ENCODE results near the gene CNN3.
"Not testable (repeated sequence)": the region's sequence is repeated elsewhere in the genome, so short reads cannot be mapped to it uniquely, and the experiment has no call there.

The CNN3 gene

GRCh38 chr1:94947437-94947836, 20.5 kb upstream of the CNN3 start:
- no peaks in the 10 kb centered on the region for H3K9me3 ChIP-seq (ENCODE audit: insufficient read depth, low read depth, low read length)
- H3K27me3 ChIP-seq (ENCODE audit: insufficient read depth, low read length), result no peaks in the 10 kb centered on the region
- 87% methylated on average over 1 of the region's 1 CpG for WGBS
- H3K36me3 ChIP-seq (ENCODE audit: insufficient read depth, low read length), result no peaks in the 10 kb centered on the region
- H3K4me3 ChIP-seq (ENCODE audit: low read length), result no peak overlapping the region
- H3K27ac ChIP-seq (ENCODE audit: low read depth, low read length), result no peak overlapping the region
- H3K9ac ChIP-seq (ENCODE audit: low read depth, low read length), result no peak overlapping the region
- H3K4me1 ChIP-seq (ENCODE audit: insufficient read depth, low read length), result no peaks in the 10 kb centered on the region

- Histone ChIP-seq H3K9ac (ENCODE audit: low read depth, low read length) (no peak overlapping the region), H3K27ac (ENCODE audit: low read depth, low read length) (no peak overlapping the region), H3K36me3 (ENCODE audit: insufficient read depth, low read length) (no peaks in the 10 kb centered on the region), H3K9me3 (ENCODE audit: insufficient read depth, low read depth, low read length) (no peaks in the 10 kb centered on the region), H3K27me3 (ENCODE audit: insufficient read depth, low read length) (no peaks in the 10 kb centered on the region), H3K4me3 (ENCODE audit: low read length) (no peak overlapping the region), H3K4me1 (ENCODE audit: insufficient read depth, low read length) (no peaks in the 10 kb centered on the region)
- WGBS, result 91% methylated on average over 3 of the region's 3 CpGs
Observed at GRCh38 chr1:94946886-94947285, 20.0 kb upstream of the CNN3 start.

GRCh38 chr1:94942171-94943128, 15.5 kb upstream of the CNN3 start:
- H3K9ac ChIP-seq (ENCODE audit: low read depth, low read length), result no peak overlapping the region
- WGBS, result 82% methylated on average over 8 of the region's 8 CpGs
- H3K4me1 ChIP-seq (ENCODE audit: insufficient read depth, low read length), result peaks cover 4% of the 10 kb centered on the region
- no peak overlapping the region for H3K4me3 ChIP-seq (ENCODE audit: low read length)
- H3K27ac ChIP-seq (ENCODE audit: low read depth, low read length), result no peak overlapping the region
- no peaks in the 10 kb centered on the region for H3K9me3 ChIP-seq (ENCODE audit: insufficient read depth, low read depth, low read length)
- no peaks in the 10 kb centered on the region for H3K27me3 ChIP-seq (ENCODE audit: insufficient read depth, low read length)
- no peaks in the 10 kb centered on the region for H3K36me3 ChIP-seq (ENCODE audit: insufficient read depth, low read length)

- not testable (repeated sequence) for H3K27ac ChIP-seq (ENCODE audit: low read depth, low read length); H3K9me3 ChIP-seq (ENCODE audit: insufficient read depth, low read depth, low read length); H3K36me3 ChIP-seq (ENCODE audit: insufficient read depth, low read length); H3K4me3 ChIP-seq (ENCODE audit: low read length); H3K27me3 ChIP-seq (ENCODE audit: insufficient read depth, low read length); H3K4me1 ChIP-seq (ENCODE audit: insufficient read depth, low read length); H3K9ac ChIP-seq (ENCODE audit: low read depth, low read length)
- WGBS, result 100% methylated on average over 1 of the region's 1 CpG
Observed at GRCh38 chr1:94941480-94941879, 14.6 kb upstream of the CNN3 start.

- no peaks in the 10 kb centered on the region for H3K36me3 ChIP-seq (ENCODE audit: insufficient read depth, low read length)
- no peak overlapping the region for H3K27ac ChIP-seq (ENCODE audit: low read depth, low read length)
- H3K4me1 ChIP-seq (ENCODE audit: insufficient read depth, low read length), result peaks cover 15% of the 10 kb centered on the region
- H3K9ac ChIP-seq (ENCODE audit: low read depth, low read length), result no peak overlapping the region
- H3K27me3 ChIP-seq (ENCODE audit: insufficient read depth, low read length), result no peaks in the 10 kb centered on the region
- H3K4me3 ChIP-seq (ENCODE audit: low read length), result no peak overlapping the region
- H3K9me3 ChIP-seq (ENCODE audit: insufficient read depth, low read depth, low read length), result no peaks in the 10 kb centered on the region
- 95% methylated on average over 3 of the region's 3 CpGs for WGBS
Observed at GRCh38 chr1:94940738-94941137, 13.8 kb upstream of the CNN3 start.

GRCh38 chr1:94937820-94938219, 10.9 kb upstream of the CNN3 start:
- no peaks in the 10 kb centered on the region for H3K36me3 ChIP-seq (ENCODE audit: insufficient read depth, low read length)
- H3K4me1 ChIP-seq (ENCODE audit: insufficient read depth, low read length), result peaks cover 17% of the 10 kb centered on the region
- WGBS, result 90% methylated on average over 1 of the region's 1 CpG
- no peak overlapping the region for H3K9ac ChIP-seq (ENCODE audit: low read depth, low read length)
- H3K27ac ChIP-seq (ENCODE audit: low read depth, low read length), result no peak overlapping the region
- no peaks in the 10 kb centered on the region for H3K27me3 ChIP-seq (ENCODE audit: insufficient read depth, low read length)
- H3K4me3 ChIP-seq (ENCODE audit: low read length), result no peak overlapping the region
- H3K9me3 ChIP-seq (ENCODE audit: insufficient read depth, low read depth, low read length), result no peaks in the 10 kb centered on the region

GRCh38 chr1:94936861-94937620, 10.1 kb upstream of the CNN3 start:
- Histone ChIP-seq H3K4me3 (ENCODE audit: low read length) (no peak overlapping the region), H3K36me3 (ENCODE audit: insufficient read depth, low read length) (0 out of 2 replicates have a peak, but pooled peaks cover 2% of the 10 kb centered on the region), H3K9me3 (ENCODE audit: insufficient read depth, low read depth, low read length) (no peaks in the 10 kb centered on the region), H3K9ac (ENCODE audit: low read depth, low read length) (no peak overlapping the region), H3K27me3 (ENCODE audit: insufficient read depth, low read length) (no peaks in the 10 kb centered on the region), H3K4me1 (ENCODE audit: insufficient read depth, low read length) (peaks cover 17% of the 10 kb centered on the region), H3K27ac (ENCODE audit: low read depth, low read length) (peak overlapping the region; percentile 47; the same call in 1 of the 2 replicates)
- 76% methylated on average over 4 of the region's 5 CpGs for WGBS

- H3K27ac ChIP-seq (ENCODE audit: low read depth, low read length), result no peak overlapping the region
- H3K9ac ChIP-seq (ENCODE audit: low read depth, low read length), result no peak overlapping the region; the same call in 1 of the 2 replicates
- H3K4me1 ChIP-seq (ENCODE audit: insufficient read depth, low read length), result peaks cover 17% of the 10 kb centered on the region
- 0 out of 2 replicates have a peak, but pooled peaks cover 4% of the 10 kb centered on the region for H3K36me3 ChIP-seq (ENCODE audit: insufficient read depth, low read length)
- WGBS, result 100% methylated on average over 1 of the region's 1 CpG
- H3K27me3 ChIP-seq (ENCODE audit: insufficient read depth, low read length), result no peaks in the 10 kb centered on the region
- no peak overlapping the region for H3K4me3 ChIP-seq (ENCODE audit: low read length)
- no peaks in the 10 kb centered on the region for H3K9me3 ChIP-seq (ENCODE audit: insufficient read depth, low read depth, low read length)
Observed at GRCh38 chr1:94935476-94935875, 8.6 kb upstream of the CNN3 start.

GRCh38 chr1:94935034-94935433, 8.1 kb upstream of the CNN3 start:
- Histone ChIP-seq H3K27me3 (ENCODE audit: insufficient read depth, low read length) (no peaks in the 10 kb centered on the region), H3K4me1 (ENCODE audit: insufficient read depth, low read length) (peaks cover 18% of the 10 kb centered on the region), H3K9me3 (ENCODE audit: insufficient read depth, low read depth, low read length) (no peaks in the 10 kb centered on the region), H3K36me3 (ENCODE audit: insufficient read depth, low read length) (0 out of 2 replicates have a peak, but pooled peaks cover 4% of the 10 kb centered on the region), H3K27ac (ENCODE audit: low read depth, low read length) (no peak overlapping the region), H3K9ac (ENCODE audit: low read depth, low read length) (no peak overlapping the region), H3K4me3 (ENCODE audit: low read length) (no peak overlapping the region)
- 67% methylated on average over 1 of the region's 1 CpG for WGBS

- WGBS, result 95% methylated on average over 2 of the region's 2 CpGs
- Histone ChIP-seq H3K4me1 (ENCODE audit: insufficient read depth, low read length) (peaks cover 23% of the 10 kb centered on the region), H3K36me3 (ENCODE audit: insufficient read depth, low read length) (0 out of 2 replicates have a peak, but pooled peaks cover 4% of the 10 kb centered on the region), H3K9ac (ENCODE audit: low read depth, low read length) (no peak overlapping the region), H3K4me3 (ENCODE audit: low read length) (no peak overlapping the region), H3K9me3 (ENCODE audit: insufficient read depth, low read depth, low read length) (no peaks in the 10 kb centered on the region), H3K27ac (ENCODE audit: low read depth, low read length) (no peak overlapping the region), H3K27me3 (ENCODE audit: insufficient read depth, low read length) (no peaks in the 10 kb centered on the region)
Observed at GRCh38 chr1:94934551-94934950, 7.6 kb upstream of the CNN3 start.

- WGBS, result 91% methylated on average over 7 of the region's 7 CpGs
- H3K36me3 ChIP-seq (ENCODE audit: insufficient read depth, low read length), result 0 out of 2 replicates have a peak, but pooled peaks cover 4% of the 10 kb centered on the region
- no peaks in the 10 kb centered on the region for H3K27me3 ChIP-seq (ENCODE audit: insufficient read depth, low read length)
- no peak overlapping the region for H3K9ac ChIP-seq (ENCODE audit: low read depth, low read length)
- no peak overlapping the region for H3K27ac ChIP-seq (ENCODE audit: low read depth, low read length)
- peaks cover 29% of the 10 kb centered on the region for H3K4me1 ChIP-seq (ENCODE audit: insufficient read depth, low read length)
- H3K9me3 ChIP-seq (ENCODE audit: insufficient read depth, low read depth, low read length), result no peaks in the 10 kb centered on the region
- H3K4me3 ChIP-seq (ENCODE audit: low read length), result no peak overlapping the region
Observed at GRCh38 chr1:94931254-94931841, 4.4 kb upstream of the CNN3 start.
